ENCODE data around the gene PCP2. TPM values are rescaled to one million over a fixed set of nuclear protein-coding genes. Genes with fewer than 3 reads are reported as not detected.

PCP2 gene
- total and polyA plus RNA-seq, 2 of the 8 experiments (the other 6 are each of a cell fraction or from before 2014, with no cell fraction given): not detected

GRCh38 chr19:7620442-7621412 is 12.8 kb downstream of the PCP2 start:
- Histone ChIP-seq H3K36me3 (ENCODE audit: control insufficient read depth in 2 of 4, insufficient read depth in 4 of 4, low read length in 3 of 4) (peaks cover 8 to 48% (median 24%) of the 10 kb centered on the region in 4 experiments; a peak in 6 of 8 replicates), H3K4me2 (ENCODE audit: insufficient read depth in 1 of 2, low read depth in 2 of 2, low read length in 2 of 2) (no peak overlapping the region), H4K8ac (ENCODE audit: extremely low read depth, insufficient read depth, low read length) (no peak overlapping the region; the same call in 1 of the 2 replicates), H2AFZ (ENCODE audit: low read length) (no peak overlapping the region), H2BK20ac (ENCODE audit: low read length) (no peak overlapping the region), H2BK120ac (replicated peaks; ENCODE audit: low read depth, low read length) (no peak overlapping the region), H4K91ac (replicated peaks; ENCODE audit: insufficient read length, low read length) (no peak overlapping the region), H3K27ac (ENCODE audit: low read depth, low read length) (no peak overlapping the region), H2AK5ac (ENCODE audit: low read depth, low read length) (no peak overlapping the region), H3K18ac (ENCODE audit: extremely low read depth, low read length) (no peak overlapping the region), H3K4me3 (ENCODE audit: extremely low read depth in 1 of 4, insufficient read depth in 2 of 4, low read depth in 3 of 4, low read length in 4 of 4) (no peak overlapping the region), H3K79me1 (ENCODE audit: low read depth, low read length) (peaks cover under 1% of the 10 kb centered on the region), H3K79me2 (ENCODE audit: control insufficient read depth in 1 of 2, insufficient read depth in 2 of 2, low read length in 2 of 2) (no peaks in the 10 kb centered on the region), H2BK12ac (ENCODE audit: low read depth, low read length) (no peak overlapping the region), H3K4me1 (replicated peaks in 1 of 4; ENCODE audit: control insufficient read depth in 3 of 4, insufficient read depth in 4 of 4, low read length in 3 of 4) (no peaks in the 10 kb centered on the region), H3K4ac (replicated peaks; ENCODE audit: insufficient read length, low read depth, low read length) (no peak overlapping the region), H3K9me3 (ENCODE audit: insufficient read depth in 2 of 2, low read depth in 1 of 2, low read length in 1 of 2) (no peaks in the 10 kb centered on the region), H3K23me2 (ENCODE audit: low read depth, low read length) (no peaks in the 10 kb centered on the region), H2BK5ac (ENCODE audit: low read depth, low read length) (no peak overlapping the region), H3K14ac (ENCODE audit: insufficient read length) (no peak overlapping the region), H3K23ac (ENCODE audit: insufficient read length) (no peak overlapping the region), H3K56ac (replicated peaks; ENCODE audit: insufficient read length, low read depth, low read length) (no peak overlapping the region), H4K20me1 (replicated peaks in 1 of 2; ENCODE audit: control insufficient read depth in 1 of 2, insufficient read depth in 2 of 2, low read length in 2 of 2) (peaks cover 9 to 15% of the 10 kb centered on the region in 2 experiments), H3K27me3 (replicated peaks in 1 of 4; ENCODE audit: control insufficient read depth in 3 of 4, extremely low read depth in 1 of 4, insufficient read depth in 3 of 4, low read length in 3 of 4) (no peaks in the 10 kb centered on the region), H4K5ac (ENCODE audit: insufficient read length, low read depth, low read length) (no peak overlapping the region), H3K9ac (replicated peaks in 1 of 4; ENCODE audit: extremely low read depth in 1 of 4, low read depth in 3 of 4, low read length in 3 of 4) (no peak overlapping the region), H2BK15ac (ENCODE audit: low read length) (no peak overlapping the region)
- FAIRE-seq (no peak), DNase-seq (ENCODE audit: low read depth in 1 of 2, low spot score in 2 of 2) (no peak)
- WGBS, 2 experiments (ENCODE audit: extremely low coverage in 1 of 2, insufficient coverage in 1 of 2, insufficient read length in 1 of 2, insufficient replicate concordance in 2 of 2, low coverage in 1 of 2, low lambda C conversion rate in 2 of 2, missing lambda C conversion rate in 1 of 2): 93% methylated on average over 42 of the region's 57 CpGs; no CpG with 5 or more reads in 1 of the 2 experiments
- POLR2A ChIA-PET (ENCODE audit: partially characterized antibody): interaction anchor here (1.1 to 6.4 kb wide), 7 partner anchors 8 to 53 kb away, joined by 3 to 34 read pairs (median 8); partner anchors contain the start of genes PCP2, PET100 and XAB2
- CTCF ChIA-PET (ENCODE audit: partially characterized antibody): interaction anchor here (1.3 kb wide), 1 partner anchor 11 kb away, joined by 3 read pairs; no protein-coding TSS in a partner anchor
- TF ChIP-seq SIN3A (conservative IDR thresholded peaks at IDR 0.05 in 1 of 2, IDR thresholded peaks at IDR 0.05 in 1 of 2; ENCODE audit: low read depth in 1 of 2, low read length in 2 of 2) (no peak), EP300 (IDR thresholded peaks at IDR 0.05; ENCODE audit: borderline replicate concordance in 1 of 2, low read depth in 2 of 2, low read length in 2 of 2) (no peak), BCL11A (IDR thresholded peaks at IDR 0.05; ENCODE audit: low read depth in 2 of 2, low read length in 2 of 2) (no peak), SP1 (IDR thresholded peaks at IDR 0.05; ENCODE audit: low read depth, low read length) (no peak), CBX5 (IDR thresholded peaks at IDR 0.05; ENCODE audit: low read depth, low read length) (no peak), CHD2 (IDR thresholded peaks at IDR 0.05; ENCODE audit: low read length) (no peak), CREB1 (IDR thresholded peaks at IDR 0.05) (no peak), CHD1 (IDR thresholded peaks at IDR 0.05; ENCODE audit: low read depth, low read length) (no peak)
